HFFc6 (cell line): ENCODE data around the gene PPP2R5E. TPM values are rescaled to one million over a fixed set of nuclear protein-coding genes. Genes with fewer than 3 reads are reported as not detected.

Experiments used
- DNase-seq: peaks from one replicate; pipeline ENCODE4 v3.0.0-alpha.2; 2018
- H3K27ac Mint-ChIP-seq: 2 replicates; pipeline ENCODE4 v1.8.0; 2020; ENCODE audit warnings: mild to moderate bottlenecking, mixed read lengths
- H3K27me3 Mint-ChIP-seq: 2 replicates; pipeline ENCODE4 v1.8.0; 2021; ENCODE audit warnings: mild to moderate bottlenecking, moderate library complexity, mixed read lengths; ENCODE audit not compliant: insufficient read depth
- H3K36me3 Mint-ChIP-seq: 2 replicates; pipeline ENCODE4 v1.8.0; 2021; ENCODE audit warnings: low read depth, mixed read lengths
- H3K4me1 Mint-ChIP-seq: 2 replicates; pipeline ENCODE4 v1.8.0; 2020; ENCODE audit warnings: low read depth, mixed read lengths
- H3K4me3 Mint-ChIP-seq: 2 replicates; pipeline ENCODE4 v1.8.0; 2020; ENCODE audit warnings: mild to moderate bottlenecking, moderate library complexity, mixed read lengths
- H3K9me3 Mint-ChIP-seq: 2 replicates; pipeline ENCODE4 v1.8.0; 2020; ENCODE audit warnings: mild to moderate bottlenecking, mixed read lengths
- CTCF ChIP-seq: fragments of 200-600 bp; sonication (generic); IDR thresholded peaks from 2 replicates; pipeline ENCODE4 v1.5.0; 2021; ENCODE audit warnings: antibody characterized with exemption, mild to moderate bottlenecking
- total RNA-seq, 6 experiments: library from RNA; stranded (reverse); fragmentation: NEBNext Ultra II Directional; extraction: Animal tissue kit (Norgen Biotek cat#: 25700); gene quantifications; 2 replicates in 1 of 6; 3 replicates in 5 of 6; pipeline ENCODE4 v1.2.3, GENCODE V29; 2021

The PPP2R5E gene
- total RNA-seq, 6 experiments from 2014 or later = 50.1 to 56.8 (median 54.3) TPM

DNA sequence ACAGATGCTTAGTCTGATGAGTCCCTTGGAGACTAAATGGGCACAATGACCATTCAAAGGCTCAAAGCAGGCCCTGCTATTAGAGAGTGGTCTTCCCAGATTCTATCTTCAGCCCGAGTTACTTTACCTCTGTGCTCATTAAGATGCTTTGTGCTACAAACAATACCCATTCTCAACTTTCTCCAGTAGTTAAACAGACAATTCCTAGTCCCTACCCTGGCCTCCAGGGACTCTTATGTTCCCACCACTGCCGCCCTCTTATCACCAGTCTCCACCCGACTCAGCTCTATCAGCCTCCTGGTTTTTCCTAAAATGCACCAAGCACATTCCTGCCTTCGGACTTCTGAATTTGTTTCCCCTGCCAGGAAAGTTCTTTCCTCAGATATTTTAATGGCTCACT is 198.8 kb downstream of the PPP2R5E start:
- no peaks in the 10 kb centered on the region for H3K9me3 Mint-ChIP-seq
- H3K36me3 Mint-ChIP-seq = no peaks in the 10 kb centered on the region
- TF ChIP-seq CTCF = no peak
- peaks cover 10% of the 10 kb centered on the region for H3K27me3 Mint-ChIP-seq
- no peak overlapping the region for H3K27ac Mint-ChIP-seq
- no peaks in the 10 kb centered on the region for H3K4me1 Mint-ChIP-seq
- no peak for DNase-seq
- H3K4me3 Mint-ChIP-seq = no peak overlapping the region

GRCh38 chr14:63343878-63344277 is 199.3 kb downstream of the PPP2R5E start:
- H3K27ac Mint-ChIP-seq = no peak overlapping the region
- peaks cover 11% of the 10 kb centered on the region for H3K27me3 Mint-ChIP-seq
- DNase-seq = no peak
- H3K9me3 Mint-ChIP-seq = no peaks in the 10 kb centered on the region
- no peak overlapping the region for H3K4me3 Mint-ChIP-seq
- no peaks in the 10 kb centered on the region for H3K36me3 Mint-ChIP-seq
- no peaks in the 10 kb centered on the region for H3K4me1 Mint-ChIP-seq
- no peak for TF ChIP-seq CTCF

- Mint-ChIP-seq H3K27me3 (peaks cover 13% of the 10 kb centered on the region), H3K27ac (no peak overlapping the region)
- DNase-seq = no peak
These were observed 200.8 kb downstream of the PPP2R5E start for GRCh38 chr14:63342371-63342770.

GRCh38 chr14:63328787-63329737 is 214.1 kb downstream of the PPP2R5E start:
- Mint-ChIP-seq H3K36me3 (no peaks in the 10 kb centered on the region), H3K4me1 (no peaks in the 10 kb centered on the region), H3K27ac (no peak overlapping the region), H3K4me3 (no peak overlapping the region), H3K27me3 (no peaks in the 10 kb centered on the region; the same call in 1 of the 2 replicates), H3K9me3 (no peaks in the 10 kb centered on the region)
- TF ChIP-seq CTCF = no peak
- DNase-seq = no peak

More at GRCh38 chr14:63342371-63342770, 200.8 kb downstream of the PPP2R5E start:
- no peak for TF ChIP-seq CTCF
- no peaks in the 10 kb centered on the region for H3K4me1 Mint-ChIP-seq
- H3K4me3 Mint-ChIP-seq = no peak overlapping the region
- H3K9me3 Mint-ChIP-seq = no peaks in the 10 kb centered on the region
- H3K36me3 Mint-ChIP-seq = no peaks in the 10 kb centered on the region

- no peaks in the 10 kb centered on the region for H3K9me3 Mint-ChIP-seq
- no peak overlapping the region for H3K4me3 Mint-ChIP-seq
- H3K27ac Mint-ChIP-seq = no peak overlapping the region
These were observed 216.3 kb downstream of the PPP2R5E start for GRCh38 chr14:63326840-63327239.

More at GRCh38 chr14:63326840-63327239, 216.3 kb downstream of the PPP2R5E start:
- Mint-ChIP-seq H3K36me3 (no peaks in the 10 kb centered on the region), H3K4me1 (no peaks in the 10 kb centered on the region), H3K27me3 (no peaks in the 10 kb centered on the region; the same call in none of the 2 replicates)
- no peak for DNase-seq
- no peak for TF ChIP-seq CTCF
